SKM-1 (cell line): ENCODE results near the gene RFXANK.
"Not testable (repeated sequence)": the region's sequence is repeated elsewhere in the genome, so short reads cannot be mapped to it uniquely, and the experiment has no call there.

Source experiments
- DNase-seq: peaks from one replicate; lab custom pipeline; 2025; ENCODE audit not compliant: unreplicated experiment; lab: John Stamatoyannopoulos, UW

RFXANK gene

GRCh38 chr19:19192078-19192882, at the start of gene RFXANK, which contains the start of gene BORCS8:
Gene RFXANK, plus strand, starts transcription at chr19:19192258. Its CDS starts 1,689 bp downstream, at chr19:19193947.
Gene BORCS8, minus strand, starts transcription at chr19:19192152. Its CDS starts 35 bp downstream, at chr19:19192117.
- peak; percentile 99 for DNase-seq

- DNase-seq = no peak
These were observed 49.7 kb upstream of the RFXANK start for GRCh38 chr19:19142347-19142746.

GRCh38 chr19:19145281-19145680, 46.8 kb upstream of the RFXANK start:
- DNase-seq = no peak

GRCh38 chr19:19145684-19146608, 46.1 kb upstream of the RFXANK start:
- DNase-seq = no peak

- DNase-seq = no peak
These were observed 45.2 kb upstream of the RFXANK start for GRCh38 chr19:19146865-19147264.

- DNase-seq = no peak
These were observed 44.7 kb upstream of the RFXANK start for GRCh38 chr19:19147344-19147743.

GRCh38 chr19:19148504-19148903, 43.6 kb upstream of the RFXANK start:
- not testable (repeated sequence) for DNase-seq

GRCh38 chr19:19149435-19149834, 42.6 kb upstream of the RFXANK start:
- no peak for DNase-seq

- DNase-seq = no peak
These were observed 40.6 kb upstream of the RFXANK start for GRCh38 chr19:19151418-19151817.

- DNase-seq = no peak
These were observed 39.2 kb upstream of the RFXANK start for GRCh38 chr19:19152668-19153384.

- DNase-seq = no peak
These were observed 37.1 kb upstream of the RFXANK start for GRCh38 chr19:19154768-19155494.

GRCh38 chr19:19155495-19156219, 36.4 kb upstream of the RFXANK start:
- no peak for DNase-seq

GRCh38 chr19:19157808-19158207, 34.2 kb upstream of the RFXANK start:
- no peak for DNase-seq

- no peak for DNase-seq
These were observed 32.5 kb upstream of the RFXANK start for GRCh38 chr19:19159534-19159933.

- DNase-seq = no peak
These were observed 31.5 kb upstream of the RFXANK start for GRCh38 chr19:19160461-19161035.

GRCh38 chr19:19162495-19162894, 29.6 kb upstream of the RFXANK start:
- no peak for DNase-seq

GRCh38 chr19:19165396-19165795, 26.7 kb upstream of the RFXANK start:
- DNase-seq = no peak

GRCh38 chr19:19167612-19168011, 24.4 kb upstream of the RFXANK start:
- DNase-seq = no peak

GRCh38 chr19:19169236-19170052, 22.6 kb upstream of the RFXANK start:
- DNase-seq = no peak
